Psoas muscle (tissue), 8 donors: ENCODE data around the gene SH2D4B. TPM values are rescaled to one million over a fixed set of nuclear protein-coding genes. Genes with fewer than 3 reads are reported as not detected.

Source experiments
- ATAC-seq, 4 donors: fragments of 200-7000 bp; cut with Tn5 transposase; one replicate each; pipeline ENCODE4 v1.9.1; 2020; ENCODE audit warnings: moderate library complexity in 3 of 4, mild to moderate bottlenecking in 2 of 4
- DNase-seq, 2 donors: peaks; one replicate each; pipeline ENCODE4 v3.0.0-alpha.2; 2020
- H3K27ac ChIP-seq: fragments of 200-600 bp; one replicate; pipeline ENCODE4 v1.8.0; 2022
- H3K27me3 ChIP-seq, 3 donors: fragments of 200-600 bp in 1 of 3; one replicate each; pipeline versions ENCODE4 v1.6.1 to v1.8.0; 2013 to 2022; ENCODE audit warnings: low read length in 2 of 3, mild to moderate bottlenecking in 2 of 3, moderate library complexity in 1 of 3; ENCODE audit not compliant: insufficient read depth in 3 of 3
- H3K36me3 ChIP-seq, 2 donors: fragments of 200-600 bp in 1 of 2; one replicate each; pipeline versions ENCODE4 v1.6.1 to v1.8.0; 2013 to 2022; ENCODE audit warnings: low read depth in 1 of 2, mild to moderate bottlenecking in 1 of 2, moderate library complexity in 1 of 2; ENCODE audit not compliant: insufficient read depth in 1 of 2
- H3K4me1 ChIP-seq: fragments of 200-600 bp; one replicate; pipeline ENCODE4 v1.8.0; 2022
- H3K4me3 ChIP-seq: fragments of 200-600 bp; one replicate; pipeline ENCODE4 v1.8.0; 2022; ENCODE audit warnings: mild to moderate bottlenecking
- H3K9me3 ChIP-seq: fragments of 200-600 bp; one replicate; pipeline ENCODE4 v1.8.0; 2022
- CTCF ChIP-seq: fragments of 200-600 bp; IDR thresholded peaks from one replicate; pipeline ENCODE4 v1.8.0; 2022; ENCODE audit warnings: antibody characterized with exemption
- WGBS, 3 donors: extraction: QIAGEN DNeasy Blood & Tissue Kit; methylation state at CpG; one replicate each; pipeline versions ENCODE4 v1.1.6 to v1.1.7; 2013; 5-methylcytosine and 5-hydroxymethylcytosine counted together
- intact Hi-C, 2 donors: fragments of 100-400 bp; cut with DNase I; formaldehyde crosslinking; loops; one replicate each; pipeline versions ENCODE4 v1.11.0 to v1.14.2; 2022
- polyA plus RNA-seq, 3 donors: library from polyadenylated mRNA; stranded (reverse); fragments of 200-250 nt; gene quantifications; one replicate each; pipeline ENCODE4 v1.2.3, GENCODE V29; 2013
- total RNA-seq, 4 donors: library from RNA; stranded (reverse); fragmentation: NEBNext Ultra II Directional in 2 of 4; extraction: Animal tissue kit (Norgen Biotek cat#: 25700) in 2 of 4; gene quantifications; one replicate each; pipeline versions ENCODE4 v1.2.1 to v1.2.4, GENCODE V29; 2021 to 2023
- donor health status: healthy with polysubstance abuse.
- donor health status: DM: no; HTN: no; CAD: no; lungs with moderate emphysema.
- donor health status: Bipolar disorder and iron deficiency.
- donor health status: healthy.
- donor health status: DM: yes; HTN: yes; CAD: no.
- donor health status: DM: no; HTN: no; CAD: no.
- donor health status: DM: no; HTN: no; CAD: no.
- donor health status: DM: yes; HTN: yes; CAD: no.

The SH2D4B gene
- total and polyA plus RNA-seq, 7 donors: 0.01 TPM; not detected in 6

- WGBS, 3 donors: 41 to 55% (median 42%) methylated on average over 5 of the region's 5 CpGs
- no peak for DNase-seq
- Histone ChIP-seq H3K4me1 (no peaks in the 10 kb centered on the region), H3K36me3 (no peaks in the 10 kb centered on the region), H3K4me3 (no peak overlapping the region), H3K9me3 (no peaks in the 10 kb centered on the region), H3K27me3 (no peaks in the 10 kb centered on the region), H3K27ac (no peak overlapping the region)
- intact Hi-C loops: no loop called here
- ATAC-seq: no peak
- TF ChIP-seq CTCF: no peak
These were observed 105.0 kb downstream of the SH2D4B start for GRCh38 chr10:80642661-80643060.

GRCh38 chr10:80646366-80646765 lies 108.7 kb downstream of the SH2D4B start:
- H3K36me3 ChIP-seq: no peaks in the 10 kb centered on the region
- peaks cover 0 to 5% (median 0%) of the 10 kb centered on the region in 3 donors for H3K27me3 ChIP-seq
- H3K4me3 ChIP-seq: no peak overlapping the region
- ATAC-seq (no peak), DNase-seq (no peak)
- intact Hi-C loops: no loop called here
- H3K9me3 ChIP-seq: no peaks in the 10 kb centered on the region
- H3K4me1 ChIP-seq: no peaks in the 10 kb centered on the region
- no peak for TF ChIP-seq CTCF
- no peak overlapping the region for H3K27ac ChIP-seq

- no peak overlapping the region for H3K4me3 ChIP-seq
- no peak overlapping the region for H3K27ac ChIP-seq
- TF ChIP-seq CTCF: no peak
- ATAC-seq (no peak), DNase-seq (no peak)
- no peaks in the 10 kb centered on the region for H3K9me3 ChIP-seq
- no peaks in the 10 kb centered on the region for H3K4me1 ChIP-seq
- intact Hi-C loops: no loop called here
- 82 to 85% (median 84%) methylated on average over 7 of the region's 7 CpGs for WGBS, 3 donors
- peaks cover 0 to 5% (median 0%) of the 10 kb centered on the region in 3 donors for H3K27me3 ChIP-seq
- no peaks in the 10 kb centered on the region for H3K36me3 ChIP-seq
These were observed 109.6 kb downstream of the SH2D4B start for GRCh38 chr10:80647173-80647833.

GRCh38 chr10:80648106-80648505 lies 110.4 kb downstream of the SH2D4B start:
- no peak for TF ChIP-seq CTCF
- peaks cover 0 to 5% (median 0%) of the 10 kb centered on the region in 3 donors for H3K27me3 ChIP-seq
- WGBS, 3 donors: 81 to 84% (median 84%) methylated on average over 5 of the region's 5 CpGs
- intact Hi-C loops: no loop called here
- H3K4me1 ChIP-seq: no peaks in the 10 kb centered on the region
- no peak overlapping the region for H3K27ac ChIP-seq
- H3K36me3 ChIP-seq: no peaks in the 10 kb centered on the region
- ATAC-seq: no peak
- H3K4me3 ChIP-seq: no peak overlapping the region
- DNase-seq: no peak
- H3K9me3 ChIP-seq: no peaks in the 10 kb centered on the region

GRCh38 chr10:80649183-80649582 lies 111.5 kb downstream of the SH2D4B start:
- WGBS, 3 donors: 84 to 86% (median 86%) methylated on average over 6 of the region's 6 CpGs
- intact Hi-C loops: no loop called here
- Histone ChIP-seq H3K36me3 (no peaks in the 10 kb centered on the region), H3K27ac (no peak overlapping the region), H3K4me1 (no peaks in the 10 kb centered on the region), H3K27me3 (peaks cover 0 to 5% (median 0%) of the 10 kb centered on the region in 3 donors), H3K4me3 (no peak overlapping the region), H3K9me3 (peaks cover 7% of the 10 kb centered on the region)
- DNase-seq (no peak), ATAC-seq (no peak)
- TF ChIP-seq CTCF: no peak
